Activated T-cell treated with anti-CD3 and anti-CD28 coated beads, Interleukin-2, amount 50 U/mL, for 24 hours (primary cell): ENCODE measurements around the gene BCL6.

Experiments used
- DNase-seq: peaks from one replicate; pipeline ENCODE4 v3.0.0-alpha.2; 2020
- H3K27ac Mint-ChIP-seq: 2 replicates; pipeline ENCODE4 v1.8.0; 2020; ENCODE audit warnings: mild to moderate bottlenecking, mixed read lengths
- H3K27me3 Mint-ChIP-seq: 2 replicates; pipeline ENCODE4 v1.8.0; 2020; ENCODE audit warnings: mixed read lengths
- H3K36me3 Mint-ChIP-seq: 2 replicates; pipeline ENCODE4 v1.8.0; 2020; ENCODE audit warnings: low read depth, mixed read lengths
- H3K4me1 Mint-ChIP-seq: 2 replicates; pipeline ENCODE4 v1.8.0; 2020; ENCODE audit warnings: low read depth, mixed read lengths
- H3K4me3 Mint-ChIP-seq: 2 replicates; pipeline ENCODE4 v1.8.0; 2020; ENCODE audit warnings: mild to moderate bottlenecking, moderate library complexity, mixed read lengths
- H3K9me3 Mint-ChIP-seq: 2 replicates; pipeline ENCODE4 v1.8.0; 2020; ENCODE audit warnings: mixed read lengths

Gene BCL6

DNA sequence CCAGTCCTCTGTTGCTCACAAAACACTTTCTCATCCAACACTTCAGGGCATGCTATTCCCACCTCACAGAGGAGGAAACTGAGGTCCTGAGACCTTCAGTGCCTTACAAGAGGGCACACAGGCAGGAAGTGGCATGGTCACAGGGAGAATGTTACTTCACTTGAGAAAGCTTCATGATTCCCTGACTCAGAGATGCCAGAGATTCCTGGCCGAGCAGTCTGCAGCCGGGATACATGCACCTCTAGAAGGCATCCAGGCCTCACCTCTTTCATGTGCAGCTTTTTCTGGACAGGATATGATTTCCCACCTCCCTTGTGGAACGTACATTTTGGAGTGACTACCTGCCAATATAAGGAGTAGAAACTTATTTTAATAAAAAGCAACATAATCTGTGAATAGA, 72.3 kb downstream of the BCL6 start:
- Mint-ChIP-seq H3K4me3 (no peak overlapping the region), H3K9me3 (no peaks in the 10 kb centered on the region), H3K27ac (no peak overlapping the region), H3K27me3 (peaks cover 93% of the 10 kb centered on the region), H3K4me1 (no peaks in the 10 kb centered on the region), H3K36me3 (no peaks in the 10 kb centered on the region)
- DNase-seq, result no peak
